ENCODE data around the gene CCNY.

DNA sequence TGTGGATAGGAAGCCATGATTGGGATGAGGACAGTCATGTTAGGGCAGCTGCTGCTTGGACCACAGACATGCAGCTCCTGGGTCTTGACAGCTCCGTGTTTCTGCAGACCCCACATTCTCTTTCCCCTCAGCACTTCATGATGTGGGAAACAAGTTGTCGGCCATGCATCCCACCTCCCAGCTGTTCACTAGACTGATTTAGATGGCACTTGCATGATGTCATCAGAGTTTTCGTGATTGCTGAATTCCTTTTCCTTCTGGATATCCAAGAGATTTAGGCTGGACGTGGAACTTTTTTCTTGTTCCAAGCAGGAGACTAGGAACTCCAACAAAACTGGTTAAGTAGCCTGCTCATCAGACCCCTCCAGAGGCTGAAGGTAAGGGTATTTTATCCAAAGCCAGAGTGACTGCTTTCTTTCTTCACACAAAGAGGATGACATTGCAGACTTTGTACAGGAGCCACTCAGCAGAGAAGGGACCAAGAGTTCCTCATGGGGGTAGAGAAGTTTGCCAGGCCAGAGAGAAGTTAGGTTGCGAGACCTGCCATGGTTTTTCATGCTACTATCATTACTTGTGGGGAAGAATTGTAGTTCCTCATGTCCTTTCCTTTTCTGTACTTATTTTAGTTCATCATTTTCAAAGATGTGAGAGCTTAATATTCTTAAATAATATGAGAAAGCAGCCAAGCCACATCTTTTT lies 151.2 kb downstream of the CCNY start:
- TF ChIP-seq, protein P1, sequence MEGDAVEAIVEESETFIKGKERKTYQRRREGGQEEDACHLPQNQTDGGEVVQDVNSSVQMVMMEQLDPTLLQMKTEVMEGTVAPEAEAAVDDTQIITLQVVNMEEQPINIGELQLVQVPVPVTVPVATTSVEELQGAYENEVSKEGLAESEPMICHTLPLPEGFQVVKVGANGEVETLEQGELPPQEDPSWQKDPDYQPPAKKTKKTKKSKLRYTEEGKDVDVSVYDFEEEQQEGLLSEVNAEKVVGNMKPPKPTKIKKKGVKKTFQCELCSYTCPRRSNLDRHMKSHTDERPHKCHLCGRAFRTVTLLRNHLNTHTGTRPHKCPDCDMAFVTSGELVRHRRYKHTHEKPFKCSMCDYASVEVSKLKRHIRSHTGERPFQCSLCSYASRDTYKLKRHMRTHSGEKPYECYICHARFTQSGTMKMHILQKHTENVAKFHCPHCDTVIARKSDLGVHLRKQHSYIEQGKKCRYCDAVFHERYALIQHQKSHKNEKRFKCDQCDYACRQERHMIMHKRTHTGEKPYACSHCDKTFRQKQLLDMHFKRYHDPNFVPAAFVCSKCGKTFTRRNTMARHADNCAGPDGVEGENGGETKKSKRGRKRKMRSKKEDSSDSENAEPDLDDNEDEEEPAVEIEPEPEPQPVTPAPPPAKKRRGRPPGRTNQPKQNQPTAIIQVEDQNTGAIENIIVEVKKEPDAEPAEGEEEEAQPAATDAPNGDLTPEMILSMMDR (IDR thresholded peaks at IDR 0.05) = no peak
- TF ChIP-seq, protein P2, sequence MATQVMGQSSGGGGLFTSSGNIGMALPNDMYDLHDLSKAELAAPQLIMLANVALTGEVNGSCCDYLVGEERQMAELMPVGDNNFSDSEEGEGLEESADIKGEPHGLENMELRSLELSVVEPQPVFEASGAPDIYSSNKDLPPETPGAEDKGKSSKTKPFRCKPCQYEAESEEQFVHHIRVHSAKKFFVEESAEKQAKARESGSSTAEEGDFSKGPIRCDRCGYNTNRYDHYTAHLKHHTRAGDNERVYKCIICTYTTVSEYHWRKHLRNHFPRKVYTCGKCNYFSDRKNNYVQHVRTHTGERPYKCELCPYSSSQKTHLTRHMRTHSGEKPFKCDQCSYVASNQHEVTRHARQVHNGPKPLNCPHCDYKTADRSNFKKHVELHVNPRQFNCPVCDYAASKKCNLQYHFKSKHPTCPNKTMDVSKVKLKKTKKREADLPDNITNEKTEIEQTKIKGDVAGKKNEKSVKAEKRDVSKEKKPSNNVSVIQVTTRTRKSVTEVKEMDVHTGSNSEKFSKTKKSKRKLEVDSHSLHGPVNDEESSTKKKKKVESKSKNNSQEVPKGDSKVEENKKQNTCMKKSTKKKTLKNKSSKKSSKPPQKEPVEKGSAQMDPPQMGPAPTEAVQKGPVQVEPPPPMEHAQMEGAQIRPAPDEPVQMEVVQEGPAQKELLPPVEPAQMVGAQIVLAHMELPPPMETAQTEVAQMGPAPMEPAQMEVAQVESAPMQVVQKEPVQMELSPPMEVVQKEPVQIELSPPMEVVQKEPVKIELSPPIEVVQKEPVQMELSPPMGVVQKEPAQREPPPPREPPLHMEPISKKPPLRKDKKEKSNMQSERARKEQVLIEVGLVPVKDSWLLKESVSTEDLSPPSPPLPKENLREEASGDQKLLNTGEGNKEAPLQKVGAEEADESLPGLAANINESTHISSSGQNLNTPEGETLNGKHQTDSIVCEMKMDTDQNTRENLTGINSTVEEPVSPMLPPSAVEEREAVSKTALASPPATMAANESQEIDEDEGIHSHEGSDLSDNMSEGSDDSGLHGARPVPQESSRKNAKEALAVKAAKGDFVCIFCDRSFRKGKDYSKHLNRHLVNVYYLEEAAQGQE (IDR thresholded peaks at IDR 0.05; ENCODE audit: insufficient read depth in 1 of 2, low read depth in 2 of 2, low read length in 1 of 2) = no peak
- TF ChIP-seq SIN3A (IDR thresholded peaks at IDR 0.05; ENCODE audit: borderline replicate concordance, insufficient read depth, low read depth, low read length) (no peak), POLR2AphosphoS5 (IDR thresholded peaks at IDR 0.05; ENCODE audit: low read depth, low read length) (no peak), TCF7L2 (IDR thresholded peaks at IDR 0.05; ENCODE audit: low read depth, low read length) (no peak)

Measured in Panc1 (cell line).